HepG2 (cell line): Measurements from ENCODE around the gene P2RX5. TPM values are rescaled to one million over a fixed set of nuclear protein-coding genes. Genes with fewer than 3 reads are reported as not detected.

ENCODE experiments used
- HDAC2 ChIP-seq: sonication (generic); formaldehyde crosslinking; IDR thresholded peaks from 2 replicates; pipeline ENCODE4 v1.4.0; 2020; ENCODE audit warnings: missing genetic modification reagents
- HMGXB3 ChIP-seq: sonication (generic); formaldehyde crosslinking; IDR thresholded peaks from 2 replicates; pipeline ENCODE4 v1.4.0; 2020; ENCODE audit warnings: missing genetic modification reagents, borderline replicate concordance
- PCBP2 ChIP-seq: fragments of 200-400 bp; formaldehyde crosslinking; optimal IDR thresholded peaks from 2 replicates; pipeline ENCODE3; 2018; ENCODE audit warnings: low read length, low read depth; ENCODE audit not compliant: poor library complexity, severe bottlenecking
- REL ChIP-seq: sonication (generic); formaldehyde crosslinking; conservative IDR thresholded peaks from 2 replicates; pipeline ENCODE4 v1.8.0; 2022; ENCODE audit warnings: mild to moderate bottlenecking, missing genetic modification reagents, moderate library complexity
- SMC3 ChIP-seq: IDR thresholded peaks from 2 replicates; pipeline ENCODE4 v1.6.1; 2011; ENCODE audit warnings: low read length, improper control_type of control experiment
- TARDBP ChIP-seq: sonication (generic); formaldehyde crosslinking; IDR thresholded peaks from 2 replicates; pipeline ENCODE4 v1.8.0; 2022; ENCODE audit warnings: mild to moderate bottlenecking, missing genetic modification reagents
- USF2 ChIP-seq, 2 experiments: sonication (generic) in 1 of 2; formaldehyde crosslinking in 1 of 2; IDR thresholded peaks; 2 replicates each; pipeline versions ENCODE4 v1.5.1 to v1.6.1; 2011 to 2020; ENCODE audit warnings: borderline replicate concordance in 1 of 2, low read depth in 1 of 2, low read length in 1 of 2, mild to moderate bottlenecking in 1 of 2, missing genetic modification reagents in 1 of 2, moderate library complexity in 1 of 2
- ZC3H13 ChIP-seq: sonication (generic); formaldehyde crosslinking; IDR thresholded peaks from 2 replicates; pipeline ENCODE4 v1.8.1; 2023; ENCODE audit warnings: mild to moderate bottlenecking, missing genetic modification reagents, moderate library complexity
- ZNF260 ChIP-seq: sonication (generic); formaldehyde crosslinking; IDR thresholded peaks from 2 replicates; pipeline ENCODE4 v1.4.0; 2020; ENCODE audit warnings: missing genetic modification reagents, low read depth, mild to moderate bottlenecking, borderline replicate concordance
- ZNF33A ChIP-seq: sonication (generic); formaldehyde crosslinking; IDR thresholded peaks from 2 replicates; pipeline ENCODE4 v1.5.1; 2020; ENCODE audit warnings: missing genetic modification reagents, mild to moderate bottlenecking, moderate library complexity, borderline replicate concordance
- ZNF484 ChIP-seq: sonication (generic); formaldehyde crosslinking; IDR thresholded peaks from 2 replicates; pipeline ENCODE4 v1.5.1; 2020; ENCODE audit warnings: mild to moderate bottlenecking, low read depth, missing genetic modification reagents, borderline replicate concordance
- ZNF563 ChIP-seq: sonication (generic); formaldehyde crosslinking; IDR thresholded peaks from 2 replicates; pipeline ENCODE4 v1.8.0; 2022; ENCODE audit warnings: mild to moderate bottlenecking, moderate library complexity, missing genetic modification reagents
- polyA plus RNA-seq, 8 experiments: library from polyadenylated mRNA; depleted of rRNA in 3 of 8; stranded (reverse) in 7 of 8; unstranded in 1 of 8; fragments of >200 nt; fragmentation: Illumina TruSeq in 4 of 8; extraction: Trizol in 4 of 8; gene quantifications; 2 replicates each; pipeline versions ENCODE4 v1.2.1 to v1.2.3, GENCODE V29; 2011 to 2016; ENCODE audit warnings: low read depth in 4 of 8, missing spikeins in 1 of 8, mixed read lengths in 1 of 8; ENCODE audit not compliant: insufficient read depth in 1 of 8
- total RNA-seq, 5 experiments: library from RNA; depleted of rRNA; stranded (reverse); fragments of >200 nt; fragmentation: Illumina TruSeq; extraction: Trizol; gene quantifications; 2 replicates each; pipeline ENCODE4 v1.2.3, GENCODE V29; 2016; ENCODE audit warnings: low read depth in 1 of 5

Gene P2RX5
- total and polyA plus RNA-seq, 2 of the 13 experiments (the other 11 are each of a cell fraction or from before 2014, with no cell fraction given) = 0.95 to 1.7 TPM

GRCh38 chr17:3668279-3669084 lies 27.5 kb downstream of the P2RX5 start, which contains the start of the genes EMC6 and TAX1BP3 (continued):
- TF ChIP-seq HMGXB3 (CRISPR knock-in tag) (peak; percentile 15; the same call in 1 of the 2 replicates), TARDBP (CRISPR knock-in tag) (0 out of 2 replicates have a peak, but pooled peaks have one; percentile 21), PCBP2 (no peak), ZNF33A (no peak), HDAC2 (no peak), ZNF260 (CRISPR knock-in tag) (no peak), ZC3H13 (no peak), USF2 (IDR thresholded peaks at IDR 0.05; ENCODE audit: low read depth, low read length) (no peak), USF2 (CRISPR knock-in tag; IDR thresholded peaks at IDR 0.05; ENCODE audit: borderline replicate concordance) (no peak), ZNF484 (CRISPR knock-in tag) (no peak), SMC3 (no peak), REL (CRISPR knock-in tag) (no peak; the same call in 1 of the 2 replicates), ZNF563 (CRISPR knock-in tag) (no peak; the same call in 1 of the 2 replicates)
